CD4-positive, alpha-beta T cell (primary cell): ENCODE data around the gene GNAQ. TPM values are rescaled to one million over a fixed set of nuclear protein-coding genes. Genes with fewer than 3 reads are reported as not detected.
A peak's percentile ranks its signal among the peaks of the same experiment; 100 is the strongest.

Experiments used
- ATAC-seq: fragments of 200-7000 bp; cut with Tn5 transposase; one replicate; pipeline ENCODE4 v1.10.0; 2022; ENCODE audit warnings: mild to moderate bottlenecking; ENCODE audit not compliant: poor library complexity
- CTCF ChIA-PET: fragments of 350-600 bp; sonication (Branson Sonifier 250); formaldehyde crosslinking; loops from one replicate; lab custom pipeline; 2021; ENCODE audit warnings: antibody characterized with exemption, inconsistent platforms; lab: Charles Lee
- POLR2A ChIA-PET: fragments of 350-600 bp; sonication (Branson Sonifier 250); formaldehyde crosslinking; loops from one replicate; lab custom pipeline; 2021; ENCODE audit warnings: antibody characterized with exemption, inconsistent platforms; lab: Charles Lee
- DNase-seq, 14 experiments: peaks; one replicate each; pipeline ENCODE4 v3.0.0-alpha.2; 2013 to 2020; ENCODE audit warnings: mixed read lengths in 2 of 14
- H3K27ac ChIP-seq, 2 donors: one replicate each; pipeline versions ENCODE4 v1.5.1 to v1.7.0; 2013; ENCODE audit warnings: low read length in 2 of 2, low read depth in 1 of 2, mild to moderate bottlenecking in 1 of 2
- H3K27me3 ChIP-seq, 2 experiments: 1 replicate in 1 of 2; 2 replicates in 1 of 2; pipeline versions ENCODE4 v1.6.1 to v1.7.0; 2013; ENCODE audit warnings: low read length in 2 of 2, control low read depth in 1 of 2, mild to moderate bottlenecking in 1 of 2, moderate library complexity in 1 of 2; ENCODE audit not compliant: insufficient read depth in 2 of 2, control insufficient read depth in 1 of 2
- H3K36me3 ChIP-seq: one replicate; pipeline ENCODE4 v1.6.1; 2013; ENCODE audit warnings: low read length, control low read depth; ENCODE audit not compliant: insufficient read depth
- H3K4me1 ChIP-seq: one replicate; pipeline ENCODE4 v1.6.1; 2013; ENCODE audit warnings: low read length, control low read depth; ENCODE audit not compliant: insufficient read depth
- H3K4me3 ChIP-seq: one replicate; pipeline ENCODE4 v1.5.1; 2013; ENCODE audit warnings: mild to moderate bottlenecking, low read length, moderate library complexity
- H3K9me3 ChIP-seq, 2 experiments: 1 replicate in 1 of 2; 2 replicates in 1 of 2; pipeline versions ENCODE4 v1.6.1 to v1.7.0; 2013; ENCODE audit warnings: low read length in 2 of 2, mild to moderate bottlenecking in 2 of 2, control low read depth in 1 of 2, moderate library complexity in 1 of 2; ENCODE audit not compliant: control insufficient read depth in 1 of 2, insufficient read depth in 1 of 2
- H3K27ac Mint-ChIP-seq: one replicate; pipeline ENCODE4 v1.8.0; 2020; ENCODE audit warnings: mixed read lengths
- H3K27me3 Mint-ChIP-seq: one replicate; pipeline ENCODE4 v1.8.0; 2021; ENCODE audit warnings: mixed read lengths
- H3K36me3 Mint-ChIP-seq: one replicate; pipeline ENCODE4 v1.8.0; 2021; ENCODE audit warnings: low read depth, mixed read lengths
- H3K4me1 Mint-ChIP-seq: one replicate; pipeline ENCODE4 v1.8.0; 2021; ENCODE audit warnings: low read depth, mixed read lengths
- H3K4me3 Mint-ChIP-seq: one replicate; pipeline ENCODE4 v1.8.0; 2020; ENCODE audit warnings: mild to moderate bottlenecking, mixed read lengths
- H3K9me3 Mint-ChIP-seq: one replicate; pipeline ENCODE4 v1.8.0; 2020; ENCODE audit warnings: mixed read lengths
- CTCF ChIP-seq: fragments of 200-600 bp; IDR thresholded peaks from one replicate; pipeline ENCODE4 v1.8.0; 2022; ENCODE audit warnings: antibody characterized with exemption, mild to moderate bottlenecking
- intact Hi-C, 2 experiments: fragments of 100-400 bp; cut with DNase I in 1 of 2; cut with micrococcal nuclease in 1 of 2; formaldehyde crosslinking; loops; one replicate each; pipeline versions ENCODE4 v1.15.1 to v1.9.0; 2023 to 2025; cut with DNase I, micrococcal nuclease
- total RNA-seq, 174 experiments: library from RNA in 2 of 174; stranded (reverse) in 2 of 174; gene quantifications; one replicate each; pipeline ENCODE4 v1.2.3 and lab custom pipeline; 2021 to 2026

Gene GNAQ
- total RNA-seq, 2 experiments from 2014 or later, result 55.5 to 55.9 TPM

- peaks cover 7% of the 10 kb centered on the region for H3K36me3 Mint-ChIP-seq
- no peak for TF ChIP-seq CTCF
- DNase-seq (no peak), ATAC-seq (no peak)
- ChIA-PET CTCF (no interaction called here), POLR2A (no interaction called here)
- Histone ChIP-seq H3K36me3 (no peaks in the 10 kb centered on the region), H3K9me3 (no peaks in the 10 kb centered on the region), H3K27ac (no peak overlapping the region), H3K27me3 (no peaks in the 10 kb centered on the region), H3K4me3 (no peak overlapping the region), H3K4me1 (no peaks in the 10 kb centered on the region)
- H3K27ac Mint-ChIP-seq, result no peak overlapping the region
- H3K4me3 Mint-ChIP-seq, result no peak overlapping the region
- no peaks in the 10 kb centered on the region for H3K27me3 Mint-ChIP-seq
- intact Hi-C loops, result no loop called here
- peaks cover 38% of the 10 kb centered on the region for H3K4me1 Mint-ChIP-seq
- no peaks in the 10 kb centered on the region for H3K9me3 Mint-ChIP-seq
Measured at GRCh38 chr9:77938163-77938562, 93.4 kb downstream of the GNAQ start.

GRCh38 chr9:77935974-77936373 lies 95.6 kb downstream of the GNAQ start:
- DNase-seq, result peak in 3 of 14 experiments; percentile 11 to 23 (median 20)
- peaks cover 23% of the 10 kb centered on the region for H3K36me3 Mint-ChIP-seq
- ChIA-PET POLR2A (no interaction called here), CTCF (no interaction called here)
- H3K4me3 ChIP-seq, result no peak overlapping the region
- no peaks in the 10 kb centered on the region for H3K9me3 Mint-ChIP-seq
- H3K27ac ChIP-seq, result no peak overlapping the region
- no peaks in the 10 kb centered on the region for H3K9me3 ChIP-seq
- no peaks in the 10 kb centered on the region for H3K36me3 ChIP-seq
- H3K4me1 ChIP-seq, result no peaks in the 10 kb centered on the region
- TF ChIP-seq CTCF, result no peak
- no peaks in the 10 kb centered on the region for H3K27me3 Mint-ChIP-seq
- intact Hi-C loops, result no loop called here
- no peak for ATAC-seq
- H3K27me3 ChIP-seq, result no peaks in the 10 kb centered on the region
- no peak overlapping the region for H3K27ac Mint-ChIP-seq
- H3K4me1 Mint-ChIP-seq, result peaks cover 41% of the 10 kb centered on the region
- no peak overlapping the region for H3K4me3 Mint-ChIP-seq

GRCh38 chr9:77935211-77935610 lies 96.4 kb downstream of the GNAQ start:
- Mint-ChIP-seq H3K27ac (no peak overlapping the region), H3K4me1 (peaks cover 43% of the 10 kb centered on the region), H3K36me3 (peaks cover 23% of the 10 kb centered on the region), H3K4me3 (no peak overlapping the region), H3K9me3 (no peaks in the 10 kb centered on the region), H3K27me3 (no peaks in the 10 kb centered on the region)
- POLR2A ChIA-PET, result no interaction called here
- H3K27me3 ChIP-seq, result no peaks in the 10 kb centered on the region
- no peak overlapping the region for H3K4me3 ChIP-seq
- CTCF ChIA-PET, result no interaction called here
- no peaks in the 10 kb centered on the region for H3K9me3 ChIP-seq
- H3K27ac ChIP-seq, result no peak overlapping the region
- H3K4me1 ChIP-seq, result no peaks in the 10 kb centered on the region
- intact Hi-C loops, result no loop called here
- ATAC-seq, result no peak
- no peaks in the 10 kb centered on the region for H3K36me3 ChIP-seq
- peak in 2 of 14 experiments; percentile 17 to 24 for DNase-seq
- TF ChIP-seq CTCF, result no peak
